RKO (cell line): ENCODE results near the gene ALKBH5.
A peak's percentile ranks its signal among the peaks of the same experiment; 100 is the strongest.
"Not testable (repeated sequence)": the region's sequence is repeated elsewhere in the genome, so short reads cannot be mapped to it uniquely, and the experiment has no call there.

ENCODE experiments used
- DNase-seq: peaks from one replicate; pipeline ENCODE4 v3.0.0-alpha.2; 2016; ENCODE audit warnings: low spot score

The ALKBH5 gene

DNA sequence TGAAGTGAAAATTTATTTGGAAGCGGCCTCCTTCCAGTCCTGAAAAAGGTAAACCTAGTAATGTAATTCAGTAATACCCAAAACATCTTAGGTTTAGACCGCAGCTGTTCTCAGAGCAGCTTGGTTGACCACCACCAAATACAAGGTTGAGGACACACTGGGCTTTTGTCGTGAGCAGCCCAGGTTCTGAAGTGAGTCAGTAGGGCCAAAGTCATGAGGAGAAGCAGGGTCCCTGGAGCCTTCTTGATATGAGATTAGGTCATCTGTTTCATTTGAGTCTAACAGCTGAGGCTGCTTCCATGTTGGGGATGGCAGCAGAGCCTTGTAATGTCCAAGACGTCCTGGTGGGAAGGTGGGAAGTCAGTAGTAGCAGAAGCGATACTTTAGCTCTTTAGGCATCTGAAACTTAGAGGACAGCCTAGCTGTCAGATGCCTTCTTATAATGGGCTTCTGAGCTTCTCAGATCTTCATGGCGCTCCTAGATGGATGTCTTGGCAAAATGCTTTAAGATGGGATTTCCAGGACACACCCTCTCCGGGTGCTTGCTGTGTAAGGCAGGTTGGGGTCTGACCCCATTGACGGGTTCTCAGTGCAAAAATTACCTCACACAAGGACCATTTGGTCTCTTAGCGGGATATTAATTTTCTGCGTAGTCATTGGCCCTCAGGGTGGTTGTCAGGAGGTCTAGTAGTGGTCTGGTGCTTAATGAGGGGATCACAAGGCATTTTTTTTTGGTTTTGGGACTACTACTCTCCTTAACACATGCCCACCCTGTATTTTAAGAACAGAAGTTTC is 2.4 kb downstream of the ALKBH5 start:
- DNase-seq: peak; percentile 63

DNA sequence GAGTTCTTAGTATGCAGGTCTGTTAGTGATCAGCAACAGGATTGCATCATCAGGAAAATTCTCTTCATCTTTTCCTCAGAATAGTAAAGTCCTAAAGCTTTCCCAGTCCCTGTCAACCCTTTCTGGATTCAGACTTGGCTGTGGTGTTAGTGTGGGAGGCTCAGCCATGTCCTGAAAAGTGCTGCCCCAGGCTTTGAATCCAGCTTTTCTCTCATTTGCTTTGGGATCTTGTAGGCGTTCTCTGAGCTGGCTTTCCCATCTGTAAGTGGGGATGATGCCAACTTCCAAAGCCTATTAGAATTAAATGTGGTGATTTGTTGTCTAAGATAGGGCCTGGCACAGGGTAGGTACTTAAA is 3.0 kb downstream of the ALKBH5 start:
- peak; percentile 10 for DNase-seq

DNA sequence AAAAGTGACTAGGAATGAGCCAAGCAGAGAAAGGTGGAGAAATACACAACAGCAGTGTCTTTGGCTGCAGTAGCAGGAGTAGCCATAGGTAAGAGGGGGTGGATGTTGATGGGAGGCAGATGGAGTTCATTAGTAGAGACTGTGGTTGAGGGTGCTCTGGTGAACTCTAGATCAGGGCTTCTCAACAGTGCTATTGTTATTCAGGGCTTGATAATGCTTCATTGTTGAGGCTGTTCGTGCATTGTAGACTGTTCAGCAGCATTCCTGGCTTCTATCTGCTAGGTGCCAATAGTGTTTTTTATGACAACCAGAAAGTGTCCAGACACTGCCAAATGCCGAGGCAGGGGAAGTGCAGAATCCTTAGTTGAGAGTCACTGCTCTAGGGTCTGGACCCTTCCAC is 3.6 kb downstream of the ALKBH5 start:
- DNase-seq: no peak

DNA sequence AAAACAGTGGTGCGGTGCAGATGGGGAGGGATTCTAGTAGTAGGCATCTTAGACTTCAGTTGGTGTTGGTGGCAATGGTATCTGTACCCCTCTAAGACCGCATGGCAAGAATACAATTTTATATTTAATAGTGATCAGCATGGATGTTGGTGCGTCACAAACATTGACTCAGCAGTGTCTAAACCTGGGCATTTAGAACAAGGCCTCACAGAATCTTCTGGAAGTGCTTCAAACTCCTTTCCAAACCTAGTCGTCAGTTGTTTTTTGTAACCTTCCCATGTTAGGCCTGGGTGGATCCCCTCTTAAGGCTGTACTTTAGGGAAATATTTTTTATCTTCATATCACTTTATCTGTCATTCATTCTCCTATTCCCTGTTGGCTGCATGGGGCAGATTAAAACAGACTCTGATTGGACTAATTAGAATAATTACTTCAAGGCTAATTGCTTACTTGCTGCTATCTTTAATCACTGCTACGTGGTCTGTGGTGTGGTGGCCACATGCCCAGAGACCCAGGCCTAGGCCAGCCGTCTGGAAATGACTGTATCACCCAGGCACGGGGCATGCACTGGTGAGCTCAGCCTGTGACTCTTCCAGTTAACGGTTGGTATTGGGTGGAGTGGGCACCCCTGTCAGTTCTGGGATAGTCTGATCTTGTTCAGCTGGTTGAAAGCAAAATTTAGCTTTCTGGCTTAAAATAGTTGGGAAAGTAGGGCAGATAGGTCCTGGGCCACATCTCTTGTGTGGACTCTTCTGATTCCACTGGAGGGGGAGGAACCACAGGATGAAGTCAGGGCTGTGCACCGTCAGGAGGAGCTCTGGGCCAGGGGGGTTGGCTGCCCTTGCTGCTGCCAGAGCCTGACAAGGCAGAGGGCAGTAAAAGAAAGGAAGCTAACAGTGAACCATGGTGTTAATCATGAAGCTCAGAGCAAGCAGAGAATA is 4.5 kb downstream of the ALKBH5 start:
- peak; percentile 74 for DNase-seq

DNA sequence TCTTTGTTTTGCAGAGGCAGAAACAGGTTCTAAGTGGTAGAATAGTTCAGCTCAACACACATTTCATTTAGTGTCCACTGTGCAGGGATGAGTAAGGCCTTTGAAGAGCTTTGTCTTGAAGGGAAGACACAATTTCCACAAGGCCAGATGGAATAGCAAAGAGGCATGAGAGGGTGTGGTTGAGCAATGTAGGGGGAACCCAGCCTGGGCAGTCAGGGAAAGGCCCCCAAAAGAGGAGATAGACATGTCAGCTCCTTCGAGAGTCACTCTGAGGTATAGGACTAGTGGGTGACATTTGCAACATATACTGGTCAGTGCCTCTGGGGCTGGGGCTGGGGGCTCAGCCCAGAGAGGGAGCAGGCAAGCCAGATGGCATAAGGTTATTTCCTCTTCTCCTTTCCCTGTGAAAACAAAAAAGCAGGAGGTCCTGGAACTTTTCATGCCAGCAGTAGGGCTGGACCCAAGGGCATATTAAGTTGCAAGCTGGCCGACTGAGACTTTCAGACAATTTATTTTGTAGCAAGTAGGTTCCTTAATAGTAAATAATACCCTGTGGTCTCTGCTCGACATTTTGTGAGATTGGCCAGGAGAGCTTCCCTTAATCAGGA is 7.1 kb downstream of the ALKBH5 start:
- DNase-seq: no peak

DNA sequence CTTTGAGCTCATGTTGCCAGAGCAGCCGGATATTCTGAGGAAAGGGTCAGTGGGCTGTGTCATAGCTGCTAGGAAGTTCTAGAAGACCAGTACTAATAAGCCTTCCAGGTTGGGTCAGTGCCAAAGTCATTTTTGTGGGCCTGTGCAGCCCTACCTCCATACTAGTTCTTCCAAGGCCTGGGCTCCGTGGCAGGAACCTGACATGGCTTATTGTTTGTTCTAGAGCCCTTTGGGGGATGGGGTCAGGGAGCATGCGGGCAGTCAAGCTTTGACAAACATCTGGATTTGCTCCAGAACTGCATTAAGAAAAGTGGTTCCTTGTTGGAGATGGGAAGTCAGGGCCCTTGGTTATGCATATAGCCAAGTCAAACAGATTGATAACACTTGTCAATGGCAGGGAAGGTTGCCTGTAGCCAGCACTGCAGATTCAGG is 7.6 kb downstream of the ALKBH5 start:
- no peak for DNase-seq

DNA sequence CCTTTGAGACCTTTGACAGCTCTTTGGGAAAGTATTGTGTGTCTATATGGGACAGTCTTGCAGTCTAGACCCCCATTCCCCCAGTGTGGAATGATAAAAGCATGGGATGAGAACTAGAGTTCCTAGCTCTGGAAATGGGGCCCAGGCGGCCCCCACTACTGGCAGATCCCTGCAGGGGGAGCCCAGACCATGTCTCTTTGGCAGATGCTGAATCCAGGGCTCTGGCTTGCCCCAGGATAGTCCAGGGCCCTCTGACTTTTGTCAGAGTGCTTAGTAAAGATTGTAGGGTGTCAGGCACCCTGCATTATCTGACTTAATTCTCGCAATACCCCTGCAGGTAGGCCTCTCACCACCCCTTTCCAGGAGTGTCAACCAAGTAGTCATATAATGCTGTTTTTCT is 8.3 kb downstream of the ALKBH5 start:
- DNase-seq: peak; percentile 23

DNA sequence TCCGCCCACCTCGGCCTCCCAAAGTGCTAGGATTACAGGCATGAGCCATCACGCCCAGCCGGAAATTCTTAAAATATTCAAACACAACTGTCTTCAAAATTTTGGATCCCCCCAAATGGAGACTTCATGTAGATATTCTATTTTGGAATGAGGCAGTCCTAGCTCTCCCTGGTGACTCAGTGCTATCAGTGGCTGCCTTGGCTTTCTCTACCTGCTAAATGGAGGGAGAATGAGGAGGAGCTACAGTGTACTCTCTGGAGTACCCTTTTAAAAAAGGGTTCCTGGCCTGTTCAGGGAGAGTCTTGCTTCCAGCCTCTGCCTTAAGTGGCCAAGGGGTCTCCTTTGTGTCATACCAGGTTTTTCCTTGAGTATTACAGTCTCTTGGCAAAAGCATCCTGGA is 10.8 kb downstream of the ALKBH5 start:
- DNase-seq: no peak

DNA sequence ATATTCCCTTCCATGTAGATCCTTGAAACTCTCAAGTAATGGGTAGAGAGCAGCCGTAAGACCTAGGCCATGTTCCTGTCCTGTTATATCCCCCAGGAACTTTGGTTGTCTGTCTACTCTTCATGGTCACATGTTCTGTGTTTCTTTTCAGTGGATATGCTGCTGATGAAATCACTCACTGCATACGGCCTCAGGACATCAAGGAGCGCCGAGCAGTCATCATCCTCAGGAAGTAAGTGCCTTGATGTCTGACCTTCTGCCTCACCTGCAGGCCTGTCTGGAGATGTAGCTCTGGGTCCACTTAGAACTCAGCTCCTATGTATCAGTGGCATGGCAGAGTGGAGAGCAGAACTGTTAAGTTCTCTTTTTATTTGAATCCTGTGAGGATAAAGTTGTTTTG is 11.2 kb downstream of the ALKBH5 start:
- no peak for DNase-seq

DNA sequence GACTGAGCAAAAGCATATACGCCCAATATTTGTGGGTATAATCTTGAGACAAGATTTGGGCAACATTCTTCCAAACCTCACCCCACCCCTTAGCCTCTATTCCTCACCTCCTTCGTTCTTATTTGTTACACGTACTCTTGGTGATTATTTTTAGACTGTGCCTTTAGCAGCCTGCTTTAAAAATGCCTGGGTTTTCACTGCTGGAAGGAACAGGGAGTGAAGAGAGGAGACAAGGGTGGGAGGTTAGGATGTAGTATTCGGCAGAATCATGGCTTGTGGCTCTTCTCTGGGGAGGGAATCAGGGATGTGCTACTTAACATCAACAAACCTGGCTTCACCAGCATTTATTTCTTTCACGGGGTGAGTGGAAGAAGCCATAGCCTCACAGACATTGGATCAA is 11.6 kb downstream of the ALKBH5 start:
- DNase-seq: no peak

DNA sequence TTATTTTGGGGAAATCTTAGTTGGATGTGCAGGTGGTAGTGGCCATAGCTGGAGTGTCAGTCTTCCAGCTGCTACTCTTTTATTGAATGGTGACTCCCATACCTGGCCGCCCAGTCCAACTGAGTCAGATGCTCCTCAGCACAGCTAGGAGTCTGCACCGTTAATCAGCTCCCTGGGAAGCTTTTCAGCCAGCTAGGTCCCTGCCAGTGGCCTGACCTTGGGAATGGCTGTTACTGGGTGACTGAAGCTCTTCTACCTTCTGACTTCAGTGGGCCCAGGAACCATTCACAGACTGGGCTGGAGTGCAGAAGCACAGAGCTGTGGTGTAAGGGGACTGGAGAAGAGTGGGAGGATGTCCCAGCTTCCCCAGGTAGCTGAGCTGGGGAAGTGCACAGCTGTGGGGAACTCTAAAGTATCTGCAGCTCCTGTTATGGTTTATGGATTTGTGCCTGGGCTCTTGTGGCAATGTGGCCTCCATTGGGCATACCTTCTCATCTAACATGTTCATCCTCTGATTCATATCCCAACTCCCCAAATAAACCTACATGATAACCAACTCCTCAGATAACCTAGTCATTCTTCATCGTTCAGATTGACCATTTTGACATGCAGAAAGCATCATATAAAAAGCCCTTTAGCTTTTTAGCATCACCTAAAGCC is 14.0 kb downstream of the ALKBH5 start:
- DNase-seq: no peak

DNA sequence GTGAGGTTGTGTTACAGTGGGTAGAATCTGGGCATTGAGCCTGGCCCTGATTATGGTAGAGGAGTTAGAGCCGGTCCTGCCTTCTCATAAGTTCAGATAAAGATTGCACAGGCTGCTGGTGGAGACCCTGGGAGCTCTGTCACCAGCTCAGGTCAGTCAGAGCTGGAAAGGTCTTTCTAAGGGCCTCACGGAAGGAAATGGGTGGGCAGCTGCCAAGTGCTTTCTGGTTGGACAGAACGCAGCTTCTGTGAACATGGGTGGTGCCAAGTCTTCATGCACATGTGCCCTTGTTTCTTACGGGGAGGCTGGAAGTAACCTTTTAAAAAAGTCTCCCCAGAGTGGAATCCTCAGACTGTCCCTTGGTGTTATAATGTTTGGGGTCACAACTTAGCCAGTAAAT is 14.9 kb downstream of the ALKBH5 start:
- DNase-seq: no peak

DNA sequence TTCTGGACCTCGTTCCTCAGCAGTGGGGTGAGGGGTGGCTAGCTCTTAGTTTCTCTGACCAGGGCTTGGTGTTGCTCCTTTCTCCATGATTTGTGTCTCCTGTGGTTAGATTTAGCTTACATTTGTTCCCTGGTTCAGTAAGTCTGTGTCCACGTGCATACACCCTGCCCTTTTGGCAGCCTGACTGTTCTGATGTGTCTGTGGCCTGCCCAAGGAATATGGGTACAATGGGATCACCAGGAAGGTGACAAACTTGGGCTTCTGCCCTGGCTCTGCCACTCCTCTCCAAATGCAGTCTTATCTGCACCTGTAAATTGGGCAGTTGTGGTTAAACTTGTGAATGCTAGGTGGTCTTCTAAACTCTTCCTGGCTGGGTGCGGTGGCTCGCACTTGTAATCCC is 17.5 kb downstream of the ALKBH5 start:
- no peak for DNase-seq

DNA sequence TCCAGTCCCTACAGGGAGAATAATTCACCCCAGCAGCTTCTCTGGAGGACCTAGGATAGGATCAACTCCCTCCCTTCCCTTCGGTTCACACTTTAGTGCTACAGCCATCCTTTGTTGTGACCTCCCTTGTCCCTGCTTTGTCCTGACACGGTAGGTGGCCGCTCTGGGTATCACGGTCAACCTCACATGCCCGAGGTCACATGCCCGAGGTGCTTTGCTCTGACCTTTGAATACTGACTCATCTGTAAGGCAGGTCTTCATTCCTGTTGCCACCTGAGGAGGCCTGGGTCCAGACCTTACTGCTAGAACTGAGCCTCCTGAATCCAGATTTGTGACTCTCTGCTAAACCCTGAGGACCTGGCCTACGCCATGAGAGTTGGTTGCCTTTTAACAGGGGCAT is 19.7 kb downstream of the ALKBH5 start:
- DNase-seq: no peak

DNA sequence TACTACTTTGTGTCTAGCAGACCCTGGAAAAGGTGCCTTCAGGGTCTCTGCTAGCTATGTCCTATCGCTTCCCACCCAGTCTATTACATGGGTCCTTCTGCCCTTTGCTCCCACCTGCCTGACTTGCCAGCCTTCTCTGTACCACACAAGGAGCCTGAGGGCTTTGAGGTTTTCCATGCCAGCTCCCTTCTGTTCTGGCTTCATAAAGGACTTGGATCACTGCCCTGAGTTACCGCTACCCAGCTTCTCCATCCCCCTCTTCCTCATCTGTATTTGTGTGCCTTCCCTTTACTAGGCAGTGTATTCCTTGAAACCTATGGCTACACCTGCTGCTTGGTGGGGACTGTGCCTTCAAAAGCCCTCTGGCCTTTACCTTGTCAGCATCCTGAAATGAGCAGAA is 22.2 kb downstream of the ALKBH5 start:
- DNase-seq: no peak

DNA sequence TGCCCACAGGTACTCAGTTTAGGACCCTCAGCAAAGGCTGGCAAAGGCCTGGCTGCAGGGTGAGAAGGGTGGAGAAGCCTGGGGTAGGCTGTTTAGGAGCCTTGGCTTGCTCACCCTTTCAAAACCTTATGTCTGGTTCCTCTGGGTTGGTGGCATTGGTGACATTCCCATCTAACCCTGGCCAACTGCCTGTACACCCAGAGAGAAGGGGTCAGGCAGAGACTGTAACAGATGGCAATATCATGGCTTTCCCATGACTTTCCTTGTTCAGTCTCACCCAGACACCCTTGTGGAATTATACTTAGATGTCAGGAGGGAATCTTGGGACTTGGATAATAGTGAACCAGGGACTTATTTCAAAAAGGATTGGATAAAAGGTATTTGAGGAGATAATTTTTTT is 23.3 kb downstream of the ALKBH5 start:
- DNase-seq: no peak

DNA sequence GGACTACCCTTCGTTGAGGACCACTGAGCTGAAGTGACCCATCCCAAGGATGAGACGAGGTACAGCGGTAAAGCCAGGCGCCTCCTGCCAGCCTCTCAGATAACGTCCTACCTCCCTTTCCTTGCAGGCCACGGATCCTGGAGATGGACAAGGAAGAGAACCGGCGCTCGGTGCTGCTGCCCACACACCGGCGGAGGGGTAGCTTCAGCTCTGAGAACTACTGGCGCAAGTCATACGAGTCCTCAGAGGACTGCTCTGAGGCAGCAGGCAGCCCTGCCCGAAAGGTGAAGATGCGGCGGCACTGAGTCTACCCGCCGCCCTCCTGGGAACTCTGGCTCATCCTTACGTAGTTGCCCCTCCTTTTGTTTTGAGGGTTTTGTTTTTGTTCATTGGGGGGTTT is 24.5 kb downstream of the ALKBH5 start:
- DNase-seq: no peak

DNA sequence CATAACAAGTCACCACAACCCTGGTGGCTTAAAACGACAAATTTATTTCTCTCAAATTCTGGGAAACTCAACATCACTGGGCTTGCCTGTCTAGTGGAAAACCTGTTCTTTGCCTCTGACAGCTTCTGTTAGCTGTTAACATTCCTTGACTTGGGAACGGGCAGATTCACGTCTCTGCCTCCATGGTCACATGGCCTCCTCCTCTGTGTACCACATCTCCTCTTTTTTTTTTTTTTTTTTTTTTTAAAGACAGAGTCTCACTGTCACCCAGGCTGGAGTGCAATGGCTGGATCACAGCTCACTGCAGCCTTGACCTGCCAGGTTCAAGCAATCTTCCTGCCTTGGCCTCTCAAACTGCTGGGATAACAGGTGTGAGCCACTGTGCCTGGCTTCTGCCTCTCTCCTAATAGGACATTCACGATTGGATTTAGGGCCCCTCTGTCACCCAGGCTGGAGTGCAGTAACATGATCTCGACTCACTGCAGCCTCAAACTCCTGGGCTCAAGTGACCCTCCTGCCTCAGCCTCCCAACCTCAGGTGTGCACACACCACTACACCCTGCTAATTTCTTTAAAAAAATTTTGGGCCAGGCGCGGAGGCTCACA is 30.1 kb downstream of the ALKBH5 start:
- DNase-seq: no peak

DNA sequence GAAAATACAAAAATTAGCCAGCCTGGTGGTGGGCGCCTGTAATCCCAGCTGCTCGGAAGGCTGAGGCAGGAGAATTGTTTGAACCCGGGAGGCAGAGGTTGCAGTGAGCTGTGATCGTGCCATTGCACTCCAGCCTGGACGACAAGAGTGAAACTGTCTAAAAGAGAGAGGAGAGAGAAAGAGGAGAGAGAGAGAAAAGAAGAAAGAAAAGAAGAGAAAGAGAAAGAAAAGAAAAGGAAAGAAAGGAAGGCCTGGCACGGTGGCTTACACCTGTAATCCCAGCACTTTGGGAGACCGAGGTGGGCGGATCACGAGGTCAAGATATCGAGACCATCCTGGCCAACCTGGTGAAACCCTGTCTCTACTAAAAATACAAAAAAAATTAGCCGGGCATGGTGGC is 33.3 kb downstream of the ALKBH5 start:
- not testable (repeated sequence) for DNase-seq

DNA sequence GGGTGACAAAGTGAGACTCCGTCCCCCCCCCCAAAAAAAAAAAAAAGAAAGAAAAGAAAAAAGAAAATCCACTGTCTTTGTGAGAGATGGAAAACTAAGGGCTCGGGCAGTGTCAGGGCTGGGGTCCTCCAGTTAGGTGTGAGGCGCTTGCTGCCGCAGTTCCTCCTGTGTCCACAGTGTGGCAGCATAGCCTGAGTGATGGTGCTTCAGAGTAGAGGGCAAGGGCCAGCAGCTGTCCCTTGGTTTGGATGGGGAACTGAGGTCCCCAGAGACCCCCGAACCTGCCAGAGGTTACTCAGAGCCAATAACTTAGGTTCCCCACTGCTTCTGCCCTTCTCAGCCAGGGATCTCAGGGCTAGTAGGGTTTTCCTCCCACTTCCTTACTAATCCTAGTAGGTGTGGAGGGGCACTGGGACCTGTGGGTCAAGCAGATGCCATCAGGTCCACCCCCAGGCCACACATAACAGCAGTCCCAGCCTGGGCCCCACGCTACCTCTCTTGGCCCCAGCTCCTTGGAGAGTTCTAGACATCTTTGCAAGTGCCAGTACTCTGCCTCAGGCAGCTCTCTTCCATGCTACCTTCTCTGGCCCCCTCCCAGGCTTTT is 33.9 kb downstream of the ALKBH5 start:
- DNase-seq: peak; percentile 59

DNA sequence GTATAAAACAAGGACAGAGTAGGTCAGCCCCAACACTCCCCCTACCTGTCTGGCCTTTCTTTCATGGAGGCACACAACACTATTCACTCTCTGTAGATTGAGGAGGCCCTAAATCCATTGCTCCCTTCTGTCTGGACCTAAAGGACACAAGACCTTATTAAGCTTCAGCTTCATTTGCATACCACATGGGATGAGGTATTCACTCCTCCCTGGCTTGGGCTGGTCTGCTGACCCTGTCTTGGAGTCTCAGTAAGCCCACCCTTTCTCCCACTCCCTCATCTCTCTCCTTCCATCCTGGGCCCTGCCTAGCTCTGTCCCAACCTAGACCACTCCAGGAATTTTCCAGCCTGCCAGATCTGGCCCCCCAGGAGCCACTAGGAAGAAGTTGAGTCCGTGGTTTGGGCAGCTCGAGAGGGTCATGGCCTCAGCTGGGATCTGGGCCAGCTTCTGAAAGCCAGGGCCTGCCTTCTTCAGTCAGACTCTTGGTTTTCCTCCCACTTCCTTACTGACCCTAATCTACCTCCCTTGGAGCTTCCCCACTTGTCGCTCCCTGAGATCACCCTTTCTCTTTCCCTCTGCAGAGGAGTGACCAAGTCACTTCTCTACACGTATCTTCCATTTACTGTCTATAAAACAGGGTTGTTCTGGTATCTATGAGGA is 35.3 kb downstream of the ALKBH5 start:
- no peak for DNase-seq
